H1 (cell line): ENCODE data around the gene SGSM1. TPM values are rescaled to one million over a fixed set of nuclear protein-coding genes. Genes with fewer than 3 reads are reported as not detected.

ENCODE experiments used
- CTCF ChIA-PET: fragments of 300-600 bp; sonication (Branson Sonifier 250); formaldehyde crosslinking; loops from one replicate; lab custom pipeline; 2021; ENCODE audit not compliant: partially characterized antibody; lab: Charles Lee
- POLR2A ChIA-PET: fragments of 300-600 bp; sonication (Branson Sonifier 250); formaldehyde crosslinking; loops from one replicate; lab custom pipeline; 2021; ENCODE audit warnings: inconsistent platforms; ENCODE audit not compliant: partially characterized antibody; lab: Charles Lee
- DNase-seq, 2 experiments: peaks; one replicate each; pipeline versions ENCODE4 v3.0.0 to v3.0.0-alpha.2; 2010 to 2022; ENCODE audit warnings: low spot score in 2 of 2, low read depth in 1 of 2, mixed read lengths in 1 of 2
- FAIRE-seq: peaks from 2 replicates; lab custom pipeline; 2011; peaks lifted over from hg19 to GRCh38; lab: Jason Lieb, UNC
- H2AFZ ChIP-seq: 2 replicates; pipeline ENCODE4 v1.8.1; 2012; ENCODE audit warnings: low read length, inconsistent platforms
- H2AK5ac ChIP-seq: 2 replicates; pipeline ENCODE4 v1.6.1; 2013; ENCODE audit warnings: low read depth, low read length
- H2BK120ac ChIP-seq: replicated peaks from 2 replicates; pipeline ENCODE3; 2013; ENCODE audit warnings: low read depth, low read length, inconsistent platforms
- H2BK12ac ChIP-seq: 2 replicates; pipeline ENCODE4 v1.6.1; 2013; ENCODE audit warnings: low read depth, low read length
- H2BK15ac ChIP-seq: 2 replicates; pipeline ENCODE4 v1.6.1; 2013; ENCODE audit warnings: low read length
- H2BK20ac ChIP-seq: 2 replicates; pipeline ENCODE4 v1.6.1; 2013; ENCODE audit warnings: low read length
- H2BK5ac ChIP-seq: 2 replicates; pipeline ENCODE4 v1.6.1; 2013; ENCODE audit warnings: low read depth, low read length
- H3K14ac ChIP-seq: 2 replicates; pipeline ENCODE4 v1.6.1; 2013; ENCODE audit warnings: inconsistent platforms; ENCODE audit not compliant: insufficient read length
- H3K18ac ChIP-seq: 2 replicates; pipeline ENCODE4 v1.6.1; 2013; ENCODE audit warnings: low read length; ENCODE audit errors: extremely low read depth
- H3K23ac ChIP-seq: 2 replicates; pipeline ENCODE4 v1.6.1; 2013; ENCODE audit warnings: inconsistent platforms; ENCODE audit not compliant: insufficient read length
- H3K23me2 ChIP-seq: 2 replicates; pipeline ENCODE4 v1.6.1; 2013; ENCODE audit warnings: low read depth, low read length
- H3K27ac ChIP-seq: 2 replicates; pipeline ENCODE4 v1.6.1; 2011; ENCODE audit warnings: low read depth, low read length, inconsistent platforms
- H3K27me3 ChIP-seq, 4 experiments: replicated peaks in 1 of 4; 1 replicate in 1 of 4; 2 replicates in 3 of 4; pipeline versions ENCODE4 v1.6.1 to v1.8.1; 2011 to 2013; ENCODE audit warnings: low read length in 3 of 4, mild to moderate bottlenecking in 3 of 4, inconsistent platforms in 2 of 4, mixed read lengths in 2 of 4, moderate library complexity in 1 of 4; ENCODE audit not compliant: control insufficient read depth in 3 of 4, insufficient read depth in 3 of 4; ENCODE audit errors: extremely low read depth in 1 of 4
- H3K36me3 ChIP-seq, 4 experiments: 2 replicates each; pipeline versions ENCODE4 v1.6.1 to v1.8.1; 2011 to 2013; ENCODE audit warnings: mild to moderate bottlenecking in 4 of 4, low read length in 3 of 4, moderate library complexity in 2 of 4, control low read depth in 1 of 4, inconsistent platforms in 1 of 4; ENCODE audit not compliant: insufficient read depth in 4 of 4, control insufficient read depth in 2 of 4
- H3K4ac ChIP-seq: replicated peaks from 2 replicates; pipeline ENCODE3; 2013; ENCODE audit warnings: low read length, low read depth, mixed read lengths, inconsistent platforms; ENCODE audit not compliant: insufficient read length
- H3K4me1 ChIP-seq, 4 experiments: replicated peaks in 1 of 4; 1 replicate in 1 of 4; 2 replicates in 3 of 4; pipeline versions ENCODE4 v1.6.1 to v1.8.1; 2011 to 2013; ENCODE audit warnings: low read length in 3 of 4, inconsistent platforms in 2 of 4, mixed read lengths in 1 of 4; ENCODE audit not compliant: insufficient read depth in 4 of 4, control insufficient read depth in 3 of 4
- H3K4me2 ChIP-seq, 2 experiments: 2 replicates each; pipeline versions ENCODE4 v1.6.1 to v1.8.1; 2011 to 2013; ENCODE audit warnings: low read depth in 2 of 2, low read length in 2 of 2, control low read depth in 1 of 2, inconsistent platforms in 1 of 2, mild to moderate bottlenecking in 1 of 2; ENCODE audit not compliant: insufficient read depth in 1 of 2
- H3K4me3 ChIP-seq, 4 experiments: fragments of 200-600, 300-600 bp in 1 of 4; sonication (generic), shearing (Covaris generic), sonication (Bioruptor Twin) in 1 of 4; 2 replicates each; pipeline versions ENCODE4 v1.5.1 to v1.8.1; 2011 to 2016; ENCODE audit warnings: low read length in 4 of 4, low read depth in 3 of 4, control low read depth in 2 of 4, inconsistent platforms in 2 of 4, mild to moderate bottlenecking in 2 of 4, mixed read lengths in 1 of 4, moderate library complexity in 1 of 4; ENCODE audit not compliant: insufficient read depth in 2 of 4; ENCODE audit errors: extremely low read depth in 1 of 4
- H3K56ac ChIP-seq: replicated peaks from 2 replicates; pipeline ENCODE3; 2013; ENCODE audit warnings: low read depth, mild to moderate bottlenecking, mixed read lengths, low read length, inconsistent platforms; ENCODE audit not compliant: insufficient read length
- H3K79me1 ChIP-seq: 2 replicates; pipeline ENCODE4 v1.6.1; 2013; ENCODE audit warnings: low read depth, low read length, control low read depth
- H3K79me2 ChIP-seq, 2 experiments: 2 replicates each; pipeline versions ENCODE4 v1.6.1 to v1.8.1; 2012 to 2013; ENCODE audit warnings: low read length in 2 of 2, mild to moderate bottlenecking in 2 of 2, inconsistent platforms in 1 of 2; ENCODE audit not compliant: insufficient read depth in 2 of 2, control insufficient read depth in 1 of 2
- H3K9ac ChIP-seq, 4 experiments: replicated peaks in 1 of 4; 1 replicate in 1 of 4; 2 replicates in 3 of 4; pipeline versions ENCODE4 v1.6.1 to v1.8.1; 2011 to 2013; ENCODE audit warnings: low read depth in 3 of 4, low read length in 3 of 4, control low read depth in 2 of 4, mild to moderate bottlenecking in 2 of 4, moderate library complexity in 2 of 4, inconsistent platforms in 1 of 4; ENCODE audit errors: extremely low read depth in 1 of 4
- H3K9me3 ChIP-seq, 2 experiments: 2 replicates each; pipeline versions ENCODE4 v1.6.1 to v1.8.1; 2012 to 2013; ENCODE audit warnings: mild to moderate bottlenecking in 2 of 2, moderate library complexity in 2 of 2, control low read depth in 1 of 2, inconsistent platforms in 1 of 2, low read depth in 1 of 2, low read length in 1 of 2, mixed read lengths in 1 of 2; ENCODE audit not compliant: insufficient read depth in 2 of 2
- H4K20me1 ChIP-seq, 2 experiments: replicated peaks in 1 of 2; 2 replicates each; pipeline versions ENCODE3 to v1.8.1; 2011 to 2013; ENCODE audit warnings: inconsistent platforms in 2 of 2, low read length in 2 of 2, mild to moderate bottlenecking in 1 of 2; ENCODE audit not compliant: insufficient read depth in 2 of 2, control insufficient read depth in 1 of 2
- H4K5ac ChIP-seq: 2 replicates; pipeline ENCODE4 v1.6.1; 2013; ENCODE audit warnings: low read length, low read depth, mixed read lengths, inconsistent platforms; ENCODE audit not compliant: insufficient read length
- H4K8ac ChIP-seq: 2 replicates; pipeline ENCODE4 v1.8.0; 2013; ENCODE audit warnings: mild to moderate bottlenecking, moderate library complexity, low read length, inconsistent platforms; ENCODE audit not compliant: insufficient read depth; ENCODE audit errors: extremely low read depth
- H4K91ac ChIP-seq: replicated peaks from 2 replicates; pipeline ENCODE3; 2013; ENCODE audit warnings: low read length, mixed read lengths, inconsistent platforms; ENCODE audit not compliant: insufficient read length
- CHD2 ChIP-seq: IDR thresholded peaks from 2 replicates; pipeline ENCODE4 v1.6.1; 2012; ENCODE audit warnings: low read length, improper control_type of control experiment
- EZH2 ChIP-seq: fragments of 200-600 bp; sonication (generic); IDR thresholded peaks from 2 replicates; pipeline ENCODE4 v1.7.1; 2012; ENCODE audit warnings: low read depth, mild to moderate bottlenecking, moderate library complexity, low read length, inconsistent platforms; ENCODE audit not compliant: severe bottlenecking
- HDAC6 ChIP-seq: IDR thresholded peaks from one replicate; pipeline ENCODE4 v1.7.1; 2012; ENCODE audit warnings: low read depth, mild to moderate bottlenecking, inconsistent platforms, low read length, moderate library complexity
- JUN ChIP-seq: IDR thresholded peaks from 2 replicates; pipeline ENCODE4 v1.6.1; 2011; ENCODE audit warnings: low read depth, mild to moderate bottlenecking, improper control_type of control experiment, low read length
- KDM1A ChIP-seq: fragments of 200-600, 300-600 bp; sonication (generic); IDR thresholded peaks from 2 replicates; pipeline ENCODE4 v1.7.1; 2016; ENCODE audit warnings: mild to moderate bottlenecking, low read length, borderline replicate concordance
- SIN3A ChIP-seq, 2 experiments: IDR thresholded peaks in 1 of 2; conservative IDR thresholded peaks in 1 of 2; 2 replicates each; pipeline ENCODE4 v1.6.1; 2011 to 2012; ENCODE audit warnings: low read length in 2 of 2, improper control_type of control experiment in 1 of 2, low read depth in 1 of 2, mild to moderate bottlenecking in 1 of 2
- TCF12 ChIP-seq: IDR thresholded peaks from 2 replicates; pipeline ENCODE4 v1.6.1; 2011; ENCODE audit warnings: low read depth, mild to moderate bottlenecking, low read length
- WGBS, 2 experiments: shearing (Covaris generic) in 1 of 2; methylation state at CpG; one replicate each; pipeline versions ENCODE4 v1.1.6 to v1.1.7; 2013 to 2015; ENCODE audit warnings: low lambda C conversion rate in 2 of 2, mixed read lengths in 2 of 2, inconsistent platforms in 1 of 2, low coverage in 1 of 2, missing lambda C conversion rate in 1 of 2; ENCODE audit not compliant: insufficient replicate concordance in 2 of 2, insufficient coverage in 1 of 2, insufficient read length in 1 of 2; ENCODE audit errors: extremely low coverage in 1 of 2, missing lambda C conversion rate in 1 of 2; 5-methylcytosine and 5-hydroxymethylcytosine counted together
- polyA plus RNA-seq, 7 experiments: library from polyadenylated mRNA; depleted of rRNA in 3 of 7; stranded (reverse) in 5 of 7; unstranded in 2 of 7; fragments of >200 nt in 5 of 7; fragments of 200-250 nt in 2 of 7; gene quantifications; 1 replicate in 5 of 7; 2 replicates in 1 of 7; 4 replicates in 1 of 7; pipeline versions ENCODE4 v1.2.1 to v1.2.3, GENCODE V29; 2011 to 2013; ENCODE audit warnings: missing spikeins in 2 of 7, mixed read lengths in 2 of 7
- total RNA-seq: library from RNA; stranded (reverse); fragmentation: NEBNext Ultra II Directional; extraction: Animal tissue kit (Norgen Biotek cat#: 25700); gene quantifications from 2 replicates; pipeline ENCODE4 v1.2.1, GENCODE V29; 2021
- TF ChIP-seq, protein P1 (sequence below): IDR thresholded peaks from 2 replicates; pipeline ENCODE4 v1.6.1; 2012; ENCODE audit warnings: inconsistent platforms
- TF ChIP-seq, protein P2 (sequence below): IDR thresholded peaks from 2 replicates; pipeline ENCODE4 v1.6.1; 2012; ENCODE audit warnings: low read length, inconsistent platforms

The SGSM1 gene
- total and polyA plus RNA-seq, 2 of the 8 experiments (the other 6 are each of a cell fraction or from before 2014, with no cell fraction given), result 2.8 to 5.2 TPM

DNA sequence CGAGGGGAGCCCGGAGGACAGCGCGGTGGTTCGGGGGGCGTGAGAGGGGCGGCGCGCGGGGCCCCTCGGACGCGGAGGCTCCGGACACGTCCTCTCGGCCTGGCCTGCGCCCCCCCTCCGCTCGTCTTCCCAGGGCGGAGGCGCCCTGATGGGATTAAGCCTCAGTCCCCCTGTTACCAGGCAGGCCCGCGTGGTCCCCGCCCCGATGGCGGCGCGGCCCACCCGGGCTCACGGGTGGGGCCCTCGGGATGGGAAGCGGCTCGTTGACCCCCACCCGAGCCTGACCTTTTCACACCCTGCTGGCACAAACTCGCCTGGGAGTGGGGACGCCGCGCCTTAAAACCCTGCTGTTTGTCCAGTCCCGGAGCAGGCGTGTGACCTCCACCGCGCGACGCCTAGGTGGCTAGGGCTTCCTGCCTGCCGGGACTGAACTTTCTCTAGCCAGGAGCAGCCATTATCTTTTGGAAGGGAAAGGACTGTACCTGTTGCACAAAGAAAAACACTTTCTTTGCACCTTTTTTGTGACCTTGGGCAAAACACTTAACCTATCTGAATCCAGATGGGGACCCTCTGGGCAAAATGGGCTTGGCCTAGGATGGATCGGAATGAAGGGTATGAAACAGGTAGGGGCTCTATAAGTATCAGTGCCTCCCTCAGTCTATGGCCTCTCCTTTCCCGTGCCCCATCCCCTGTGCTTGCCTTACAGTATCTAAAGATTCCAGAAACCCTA, 147.5 kb downstream of the SGSM1 start:
- Histone ChIP-seq H2BK12ac (no peak overlapping the region), H3K18ac (peak overlapping the region; percentile 62; the same call in 1 of the 2 replicates), H2BK20ac (no peak overlapping the region), H2AK5ac (no peak overlapping the region), H4K91ac (peak overlapping the region; percentile 20), H4K20me1 (peaks cover 0 to 3% of the 10 kb centered on the region in 2 experiments), H3K36me3 (no peaks in the 10 kb centered on the region), H3K79me2 (peaks cover 0 to 31% of the 10 kb centered on the region in 2 experiments; a peak in 2 of 4 replicates), H3K4me3 (peak overlapping the region; percentile 70 to 83 (median 77)), H3K9me3 (no peaks in the 10 kb centered on the region), H2AFZ (no peak overlapping the region; the same call in 1 of the 2 replicates), H3K4ac (peak overlapping the region; percentile 44), H3K23me2 (peaks cover 13% of the 10 kb centered on the region), H3K56ac (peak overlapping the region; percentile 8), H3K27me3 (peaks cover 0 to 3% (median 1%) of the 10 kb centered on the region in 4 experiments; a peak in 2 of 7 replicates), H4K8ac (peak overlapping the region; percentile 76; the same call in 1 of the 2 replicates), H2BK120ac (no peak overlapping the region), H2BK5ac (peak overlapping the region; percentile 91), H3K9ac (peak overlapping the region; percentile 84 to 93 (median 87)), H3K4me2 (peak overlapping the region; percentile 83 to 98), H3K4me1 (peaks cover 0 to 11% (median 6%) of the 10 kb centered on the region in 4 experiments; a peak in 6 of 7 replicates), H2BK15ac (peak overlapping the region; percentile 61; the same call in 1 of the 2 replicates), H3K14ac (no peak overlapping the region), H4K5ac (no peak overlapping the region), H3K79me1 (peaks cover 13% of the 10 kb centered on the region), H3K23ac (no peak overlapping the region), H3K27ac (peak overlapping the region; percentile 58; the same call in 1 of the 2 replicates)
- POLR2A ChIA-PET, result interaction anchor here (0.8 to 2.1 kb wide), 9 partner anchors 8 to 77 kb away, joined by 3 to 14 read pairs (median 4); no protein-coding TSS in a partner anchor
- FAIRE-seq, result no peak
- 7% methylated on average over 29 of the region's 47 CpGs; no CpG with 5 or more reads in 1 of the 2 experiments for WGBS, 2 experiments
- DNase-seq, result peak in 1 of 2 experiments; percentile 57
- CTCF ChIA-PET, result interaction anchor here (1.0 to 15.1 kb wide), 4 partner anchors 16 to 99 kb away, joined by 3 to 221 read pairs (median 93); no protein-coding TSS in a partner anchor
- TF ChIP-seq CHD2, result no peak
- no peak for TF ChIP-seq TCF12
- no peak for TF ChIP-seq KDM1A
- TF ChIP-seq, protein P1, sequence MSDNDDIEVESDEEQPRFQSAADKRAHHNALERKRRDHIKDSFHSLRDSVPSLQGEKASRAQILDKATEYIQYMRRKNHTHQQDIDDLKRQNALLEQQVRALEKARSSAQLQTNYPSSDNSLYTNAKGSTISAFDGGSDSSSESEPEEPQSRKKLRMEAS, result 0 out of 2 replicates have a peak, but pooled peaks have one; percentile 38
- no peak for TF ChIP-seq SIN3A (conservative IDR thresholded peaks at IDR 0.05 in 1 of 2, IDR thresholded peaks at IDR 0.05 in 1 of 2; ENCODE audit: low read depth in 1 of 2, low read length in 2 of 2)
- no peak for TF ChIP-seq JUN
- TF ChIP-seq HDAC6, result no peak
- peak; percentile 36 for TF ChIP-seq EZH2
- TF ChIP-seq, protein P2, sequence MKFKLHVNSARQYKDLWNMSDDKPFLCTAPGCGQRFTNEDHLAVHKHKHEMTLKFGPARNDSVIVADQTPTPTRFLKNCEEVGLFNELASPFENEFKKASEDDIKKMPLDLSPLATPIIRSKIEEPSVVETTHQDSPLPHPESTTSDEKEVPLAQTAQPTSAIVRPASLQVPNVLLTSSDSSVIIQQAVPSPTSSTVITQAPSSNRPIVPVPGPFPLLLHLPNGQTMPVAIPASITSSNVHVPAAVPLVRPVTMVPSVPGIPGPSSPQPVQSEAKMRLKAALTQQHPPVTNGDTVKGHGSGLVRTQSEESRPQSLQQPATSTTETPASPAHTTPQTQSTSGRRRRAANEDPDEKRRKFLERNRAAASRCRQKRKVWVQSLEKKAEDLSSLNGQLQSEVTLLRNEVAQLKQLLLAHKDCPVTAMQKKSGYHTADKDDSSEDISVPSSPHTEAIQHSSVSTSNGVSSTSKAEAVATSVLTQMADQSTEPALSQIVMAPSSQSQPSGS, result no peak
